ENCODE data around the gene EVL.

- TF ChIP-seq CTCF (conservative IDR thresholded peaks at IDR 0.05; ENCODE audit: low read length) (no peak), EZH2phosphoT487 (IDR thresholded peaks at IDR 0.05; ENCODE audit: borderline replicate concordance) (no peak)
Measured at GRCh38 chr14:100052819-100053218, 12.4 kb upstream of the EVL start.

Data from Loucy (cell line).